GM21367 (cell line): Measurements from ENCODE around the gene ZBTB46.

Source experiments
- ATAC-seq: cut with Tn5 transposase; IDR thresholded peaks from one replicate; pipeline ENCODE4 v1.9.1; 2021; ENCODE audit not compliant: unreplicated experiment

The ZBTB46 gene

GRCh38 chr20:63748070-63748933, 82.8 kb downstream of the ZBTB46 start:
- no peak for ATAC-seq

GRCh38 chr20:63747622-63748069, 83.4 kb downstream of the ZBTB46 start:
- ATAC-seq: no peak

DNA sequence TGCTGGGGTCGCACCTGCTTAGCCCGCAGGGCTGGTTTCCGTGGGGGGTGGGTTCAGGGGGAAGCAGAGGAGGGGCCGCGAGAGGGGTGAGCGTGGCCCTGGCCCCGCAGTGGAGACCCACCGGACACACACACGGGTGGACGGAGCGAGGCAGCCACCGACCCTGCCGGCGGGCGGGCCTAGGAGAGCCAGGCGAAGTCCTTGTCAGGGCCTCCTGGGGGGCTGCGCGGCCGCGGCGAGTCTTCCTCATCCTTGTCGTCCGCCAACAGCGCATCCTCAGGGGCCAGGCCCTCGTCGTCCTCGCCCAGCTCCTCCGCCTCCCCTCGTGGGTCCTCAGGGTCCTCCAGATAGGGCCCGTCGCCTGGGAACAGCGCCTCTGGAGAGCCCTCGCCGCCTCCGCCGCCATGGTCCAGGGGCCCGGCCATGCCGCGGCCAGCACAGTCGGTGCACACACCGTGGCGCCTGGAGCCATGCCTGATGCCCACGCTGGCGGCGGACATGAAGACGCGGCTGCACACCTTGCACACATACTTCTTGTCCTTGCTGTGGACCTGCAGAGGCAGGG, 84.2 kb downstream of the ZBTB46 start:
- no peak for ATAC-seq

GRCh38 chr20:63745961-63746731, 84.9 kb downstream of the ZBTB46 start:
- ATAC-seq: no peak

GRCh38 chr20:63745424-63745805, 85.6 kb downstream of the ZBTB46 start:
- ATAC-seq: no peak

GRCh38 chr20:63744574-63745423, 86.3 kb downstream of the ZBTB46 start:
- no peak for ATAC-seq

DNA sequence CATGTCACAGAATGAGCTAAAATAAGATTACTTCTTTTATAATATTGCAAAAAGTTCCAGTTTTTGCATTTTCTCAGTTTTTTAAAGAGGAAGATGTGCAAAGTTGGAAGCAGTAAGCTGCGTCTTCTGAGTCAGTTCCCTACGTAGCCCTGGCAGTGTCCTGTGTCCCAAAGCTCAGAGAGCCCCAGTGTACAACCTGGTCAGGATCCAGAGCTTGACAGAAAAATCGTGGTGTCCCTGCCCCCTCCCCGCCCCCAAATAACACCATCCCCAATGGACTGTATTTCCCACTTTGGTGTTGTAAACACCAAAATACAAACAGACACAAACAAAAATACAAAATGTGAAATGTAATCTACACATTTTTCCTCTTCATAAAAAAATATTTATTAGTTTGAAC, 86.9 kb downstream of the ZBTB46 start:
- no peak for ATAC-seq

DNA sequence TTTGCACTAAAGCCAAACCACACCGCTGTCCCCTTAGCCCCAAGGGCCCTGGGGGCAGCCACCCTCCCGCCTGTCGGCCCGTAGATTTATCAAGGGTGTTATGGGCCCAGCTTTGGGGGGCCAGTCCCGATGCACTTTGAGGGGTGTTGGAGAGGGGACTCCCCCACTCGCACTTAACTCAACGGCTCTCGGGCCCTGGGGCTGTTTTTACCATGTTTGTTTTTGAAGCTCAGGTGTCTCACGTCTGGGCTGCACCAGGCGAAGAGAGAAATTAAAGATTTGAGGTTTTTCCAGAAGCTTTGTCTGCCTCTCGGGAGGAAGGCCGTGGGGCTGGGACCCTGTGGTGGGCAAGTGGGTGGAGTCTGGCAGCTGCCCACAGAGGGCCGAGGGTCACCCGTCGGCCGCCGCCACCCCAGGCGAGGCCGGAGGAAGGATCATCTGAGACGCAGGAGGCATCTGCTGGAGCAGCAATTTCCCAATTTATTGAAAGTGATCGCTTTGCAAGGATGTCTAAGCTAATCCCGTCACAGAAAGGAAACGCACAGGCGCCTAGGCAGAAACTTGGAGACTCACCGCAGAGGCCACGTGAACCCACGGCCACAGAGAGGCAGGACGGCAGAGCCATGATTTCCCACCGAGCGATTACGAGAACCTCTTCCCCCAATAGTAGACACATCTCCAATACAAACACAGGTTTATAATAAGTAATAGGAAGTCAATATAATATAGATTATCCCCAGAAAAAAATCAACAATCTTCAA, 87.7 kb downstream of the ZBTB46 start:
- no peak for ATAC-seq

GRCh38 chr20:63742381-63743024, 88.6 kb downstream of the ZBTB46 start:
- ATAC-seq: no peak

- no peak for ATAC-seq
These were observed 89.2 kb downstream of the ZBTB46 start for GRCh38 chr20:63741676-63742380.

DNA sequence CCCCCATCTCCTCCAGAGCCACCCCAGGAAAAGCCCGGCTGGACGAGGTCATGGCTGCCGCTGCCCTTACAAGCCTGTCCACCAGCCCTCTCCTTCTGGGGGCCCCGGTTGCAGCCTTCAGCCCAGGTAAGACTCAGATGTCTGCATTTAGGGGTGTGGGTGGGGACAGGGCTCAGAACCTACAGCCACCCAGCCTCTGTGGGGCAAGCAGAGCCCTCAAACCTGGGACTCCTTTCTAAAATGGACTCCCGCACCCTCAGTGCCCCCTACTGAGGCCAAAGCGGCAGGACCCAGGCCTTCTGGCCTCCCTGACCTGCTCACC, 89.7 kb downstream of the ZBTB46 start:
- ATAC-seq: no peak

GRCh38 chr20:63740627-63741353, 90.3 kb downstream of the ZBTB46 start:
- ATAC-seq: no peak

DNA sequence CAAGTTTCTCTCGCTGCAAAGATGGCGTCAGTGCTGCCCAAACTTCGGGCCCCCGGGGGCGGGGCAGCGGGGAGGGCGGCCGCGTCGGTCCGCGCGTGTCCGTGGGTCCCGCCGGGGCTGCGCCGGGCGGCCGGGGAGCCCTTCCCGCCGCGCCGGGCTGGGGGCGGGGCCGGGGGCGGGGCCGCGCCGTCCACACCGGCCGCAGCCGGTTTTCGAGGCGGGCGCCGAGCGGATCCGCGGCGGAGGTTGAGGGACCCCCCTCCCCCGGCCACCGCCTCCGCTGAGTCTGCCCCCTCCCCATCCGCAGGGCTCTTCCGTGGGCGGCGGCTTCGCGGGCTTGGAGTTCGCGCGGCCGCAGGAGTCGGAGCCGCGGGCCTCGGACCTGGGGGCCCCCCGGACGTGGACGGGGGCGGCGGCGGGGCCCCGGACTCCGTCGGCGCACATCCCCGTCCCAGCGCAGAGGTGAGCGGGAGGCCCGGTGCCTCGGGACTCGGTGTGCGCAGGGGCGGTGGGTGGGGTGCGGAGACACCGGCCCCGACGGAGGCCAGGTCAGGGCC, 90.9 kb downstream of the ZBTB46 start:
- ATAC-seq: no peak

GRCh38 chr20:63739130-63740069, 91.7 kb downstream of the ZBTB46 start, which contains the start of gene SLC2A4RG:
TSS of gene SLC2A4RG (plus strand) at chr20:63739776. CDS start at chr20:63739913, 137 bp downstream.
- ATAC-seq: peak; percentile 34

DNA sequence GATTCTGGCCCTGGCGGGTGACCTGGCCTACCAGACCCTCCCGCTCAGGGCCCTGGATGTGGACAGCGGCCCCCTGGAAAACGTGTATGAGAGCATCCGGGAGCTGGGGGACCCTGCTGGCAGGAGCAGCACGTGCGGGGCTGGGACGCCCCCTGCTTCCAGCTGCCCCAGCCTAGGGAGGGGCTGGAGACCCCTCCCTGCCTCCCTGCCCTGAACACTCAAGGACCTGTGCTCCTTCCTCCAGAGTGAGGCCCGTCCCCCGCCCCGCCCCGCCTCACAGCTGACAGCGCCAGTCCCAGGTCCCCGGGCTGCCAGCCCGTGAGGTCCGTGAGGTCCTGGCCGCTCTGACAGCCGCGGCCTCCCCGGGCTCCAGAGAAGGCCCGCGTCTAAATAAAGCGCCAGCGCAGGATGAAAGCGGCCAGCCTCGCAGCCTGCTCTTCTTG, 92.4 kb downstream of the ZBTB46 start:
- no peak for ATAC-seq

DNA sequence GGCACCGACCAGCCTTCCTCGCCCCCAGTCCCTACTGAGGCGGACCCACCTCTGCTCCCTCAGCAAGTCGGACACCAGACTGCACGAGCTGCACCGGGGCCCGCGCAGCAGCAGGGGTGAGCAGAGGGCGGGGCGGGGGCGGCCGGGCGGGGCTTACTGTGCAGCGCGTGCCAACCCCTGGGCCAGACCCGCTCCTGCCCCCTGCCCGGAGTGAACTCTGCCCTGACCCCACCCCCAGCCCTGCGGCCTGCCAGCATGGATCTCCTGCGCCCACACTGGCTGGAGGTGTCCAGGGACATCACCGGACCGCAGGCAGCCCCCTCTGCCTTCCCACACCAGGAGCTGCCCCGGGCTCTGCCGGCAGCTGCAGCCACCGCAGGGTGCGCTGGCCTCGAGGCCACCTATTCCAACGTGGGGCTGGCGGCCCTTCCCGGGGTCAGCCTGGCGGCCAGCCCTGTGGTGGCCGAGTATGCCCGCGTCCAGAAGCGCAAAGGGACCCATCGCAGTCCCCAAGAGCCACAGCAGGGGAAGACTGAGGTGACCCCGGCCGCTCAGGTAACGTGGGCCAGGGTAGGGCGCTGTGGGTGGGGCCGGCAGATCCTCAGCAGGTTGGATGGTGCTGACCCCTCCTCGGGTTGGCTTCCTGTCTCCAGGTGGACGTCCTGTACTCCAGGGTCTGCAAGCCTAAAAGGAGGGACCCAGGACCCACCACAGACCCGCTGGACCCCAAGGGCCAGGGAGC, 92.9 kb downstream of the ZBTB46 start:
- ATAC-seq: no peak

GRCh38 chr20:63737695-63737944, 93.4 kb downstream of the ZBTB46 start:
- no peak for ATAC-seq
